Breast epithelium (tissue), 4 donors: Measurements from ENCODE around the gene HNRNPA3. TPM values are rescaled to one million over a fixed set of nuclear protein-coding genes. Genes with fewer than 3 reads are reported as not detected.

Source experiments
- DNase-seq, 2 donors: peaks; one replicate each; pipeline ENCODE4 v3.0.0-alpha.2; 2019; ENCODE audit warnings: low spot score in 2 of 2
- H3K27ac ChIP-seq, 2 donors: fragments of 200-600 bp; sonication (generic) in 1 of 2; one replicate each; pipeline ENCODE4 v1.5.1; 2016 to 2019; ENCODE audit warnings: mild to moderate bottlenecking in 1 of 2
- H3K27me3 ChIP-seq, 2 donors: fragments of 200-600 bp; sonication (generic) in 1 of 2; one replicate each; pipeline versions ENCODE4 v1.5.1 to v1.6.0; 2017 to 2019; ENCODE audit warnings: control low read depth in 1 of 2, mild to moderate bottlenecking in 1 of 2
- H3K36me3 ChIP-seq: fragments of 200-600 bp; one replicate; pipeline ENCODE4 v1.5.1; 2019
- H3K4me1 ChIP-seq, 2 donors: fragments of 200-600 bp; sonication (generic); one replicate each; pipeline ENCODE4 v1.5.1; 2016 to 2019; ENCODE audit warnings: control low read depth in 1 of 2
- H3K4me3 ChIP-seq, 3 donors: fragments of 200-600 bp; sonication (generic); 1 replicate in 2 of 3; 2 replicates in 1 of 3; pipeline ENCODE4 v1.5.1; 2016 to 2019; ENCODE audit warnings: mild to moderate bottlenecking in 3 of 3, moderate library complexity in 2 of 3
- H3K9me3 ChIP-seq, 2 donors: fragments of 200-600 bp; sonication (generic) in 1 of 2; one replicate each; pipeline ENCODE4 v1.5.1; 2016 to 2019; ENCODE audit warnings: control low read depth in 1 of 2
- POLR2A ChIP-seq: fragments of 450-650 bp; IDR thresholded peaks from one replicate; pipeline ENCODE4 v1.6.1; 2016; ENCODE audit warnings: antibody characterized with exemption, mild to moderate bottlenecking, moderate library complexity
- POLR2AphosphoS5 ChIP-seq, 3 donors: sonication (generic); formaldehyde crosslinking; IDR thresholded peaks; one replicate each; pipeline ENCODE4 v1.6.1; 2017; ENCODE audit warnings: antibody characterized with exemption in 3 of 3
- intact Hi-C: fragments of 100-400 bp; cut with DNase I; formaldehyde crosslinking; loops from one replicate; pipeline ENCODE4 v1.15.1; 2023; ENCODE audit warnings: low total_unique reads
- total RNA-seq, 3 donors: library from RNA; depleted of rRNA; stranded (reverse); fragments of >200 nt; gene quantifications; one replicate each; pipeline ENCODE4 v1.1.0, GENCODE V29; 2016
- TF ChIP-seq, protein P1 (sequence below), 3 donors: fragments of 450-650 bp; IDR thresholded peaks; one replicate each; pipeline ENCODE4 v1.5.1; 2016 to 2017; ENCODE audit warnings: antibody characterized with exemption in 3 of 3, mild to moderate bottlenecking in 3 of 3, moderate library complexity in 3 of 3

Gene HNRNPA3
- total RNA-seq, 3 donors from 2014 or later = 60.6 to 100.0 (median 95.9) TPM

DNA sequence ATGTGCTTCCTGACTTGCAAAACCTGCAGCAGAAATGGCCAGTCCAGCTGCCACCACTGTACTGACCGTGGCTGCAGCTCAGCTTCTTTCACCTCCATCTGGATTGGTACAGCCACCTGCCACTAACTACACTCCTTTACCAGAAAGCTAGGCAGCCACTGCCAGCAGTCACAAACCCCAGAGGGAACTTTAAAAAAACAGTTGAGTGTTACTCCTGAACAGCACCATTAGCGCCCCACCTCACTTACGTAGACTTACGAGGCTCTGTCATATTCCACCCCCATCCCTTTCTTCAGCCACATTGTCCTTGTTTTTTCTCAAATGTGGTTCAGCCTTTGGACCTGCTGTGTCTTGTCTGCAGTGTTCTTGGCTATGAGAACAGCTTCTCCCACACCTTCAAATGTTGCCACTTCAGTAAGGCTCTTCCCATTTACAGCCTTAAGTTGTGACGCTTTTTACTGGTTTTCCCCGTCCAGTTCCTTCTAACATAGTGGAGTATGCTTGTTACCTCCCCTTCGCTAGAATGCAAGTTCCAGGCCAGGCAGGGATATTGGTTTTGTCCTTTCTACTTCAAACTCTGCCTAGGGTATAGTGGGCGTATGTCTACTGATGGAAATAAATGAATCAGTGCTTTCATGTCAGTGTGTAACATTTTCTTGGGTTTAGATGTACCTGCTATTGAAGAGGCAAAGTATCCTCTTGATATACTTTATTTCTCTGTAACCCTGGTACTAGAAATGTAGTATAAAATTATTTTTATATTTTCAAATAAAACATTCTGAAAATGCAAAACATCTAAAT is 17.0 kb downstream of the HNRNPA3 start:
- Histone ChIP-seq H3K9me3 (no peaks in the 10 kb centered on the region), H3K27ac (peak overlapping the region; percentile 21 to 52), H3K4me3 (no peak overlapping the region), H3K36me3 (no peaks in the 10 kb centered on the region), H3K4me1 (no peaks in the 10 kb centered on the region), H3K27me3 (no peaks in the 10 kb centered on the region)
- DNase-seq = no peak
- TF ChIP-seq POLR2A = no peak
- TF ChIP-seq, protein P1, sequence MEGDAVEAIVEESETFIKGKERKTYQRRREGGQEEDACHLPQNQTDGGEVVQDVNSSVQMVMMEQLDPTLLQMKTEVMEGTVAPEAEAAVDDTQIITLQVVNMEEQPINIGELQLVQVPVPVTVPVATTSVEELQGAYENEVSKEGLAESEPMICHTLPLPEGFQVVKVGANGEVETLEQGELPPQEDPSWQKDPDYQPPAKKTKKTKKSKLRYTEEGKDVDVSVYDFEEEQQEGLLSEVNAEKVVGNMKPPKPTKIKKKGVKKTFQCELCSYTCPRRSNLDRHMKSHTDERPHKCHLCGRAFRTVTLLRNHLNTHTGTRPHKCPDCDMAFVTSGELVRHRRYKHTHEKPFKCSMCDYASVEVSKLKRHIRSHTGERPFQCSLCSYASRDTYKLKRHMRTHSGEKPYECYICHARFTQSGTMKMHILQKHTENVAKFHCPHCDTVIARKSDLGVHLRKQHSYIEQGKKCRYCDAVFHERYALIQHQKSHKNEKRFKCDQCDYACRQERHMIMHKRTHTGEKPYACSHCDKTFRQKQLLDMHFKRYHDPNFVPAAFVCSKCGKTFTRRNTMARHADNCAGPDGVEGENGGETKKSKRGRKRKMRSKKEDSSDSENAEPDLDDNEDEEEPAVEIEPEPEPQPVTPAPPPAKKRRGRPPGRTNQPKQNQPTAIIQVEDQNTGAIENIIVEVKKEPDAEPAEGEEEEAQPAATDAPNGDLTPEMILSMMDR (IDR thresholded peaks at IDR 0.05) = no peak
- peak in 1 of 3 donors; percentile 24 for TF ChIP-seq POLR2AphosphoS5 (IDR thresholded peaks at IDR 0.05)
- intact Hi-C loops = no loop called here

DNA sequence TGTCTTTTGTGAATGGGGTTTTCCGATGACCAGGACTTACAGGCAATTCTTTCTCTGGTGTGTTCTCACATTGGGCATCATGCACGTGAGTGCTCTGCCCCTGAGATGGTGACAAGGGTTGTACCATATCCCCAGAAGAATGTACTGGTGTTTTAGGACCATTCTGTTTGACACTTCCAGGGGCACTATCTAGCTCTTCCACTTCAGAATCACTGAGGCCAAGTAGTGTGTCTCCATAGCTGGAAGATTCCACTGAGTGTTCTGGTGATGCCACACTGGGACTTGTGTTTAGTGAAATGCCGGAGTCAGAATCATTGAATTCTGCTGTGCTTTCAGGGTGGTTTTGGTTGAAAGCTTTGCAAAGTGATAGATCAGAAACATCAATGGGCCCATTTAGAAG is 18.7 kb downstream of the HNRNPA3 start:
- no peak for TF ChIP-seq POLR2A
- TF ChIP-seq, protein P1 (IDR thresholded peaks at IDR 0.05) = no peak
- no peak for TF ChIP-seq POLR2AphosphoS5 (IDR thresholded peaks at IDR 0.05)
- Histone ChIP-seq H3K4me3 (no peak overlapping the region), H3K27ac (no peak overlapping the region), H3K27me3 (no peaks in the 10 kb centered on the region), H3K9me3 (no peaks in the 10 kb centered on the region), H3K4me1 (no peaks in the 10 kb centered on the region), H3K36me3 (no peaks in the 10 kb centered on the region)
- no peak for DNase-seq
- intact Hi-C loops = no loop called here

DNA sequence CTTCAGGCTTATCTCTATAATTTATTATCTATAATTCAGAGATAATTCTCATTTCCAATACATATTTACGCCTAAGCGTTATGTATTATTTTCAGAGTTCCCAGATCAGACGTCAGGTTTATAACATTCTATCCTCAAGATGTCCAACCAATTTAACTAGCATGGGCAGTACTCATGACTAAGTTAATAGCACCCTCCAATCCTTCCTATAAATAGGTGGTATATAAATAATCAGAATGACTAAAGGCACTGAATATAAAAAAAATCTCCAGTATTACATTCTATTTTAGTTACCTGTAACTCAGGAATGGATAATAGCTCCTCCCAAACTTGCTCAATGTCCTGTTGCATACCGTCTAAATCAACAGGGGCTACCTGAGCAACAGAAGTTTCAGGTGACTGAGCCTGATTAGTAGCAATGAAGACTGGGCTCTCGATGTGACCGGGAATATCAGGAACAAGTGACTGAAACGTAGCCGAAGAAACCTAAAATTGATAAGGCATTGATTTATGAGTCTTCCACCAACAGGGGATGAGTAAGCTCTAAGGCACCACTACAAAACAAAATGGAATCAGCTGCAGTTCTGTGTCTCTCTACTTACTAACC is 19.6 kb downstream of the HNRNPA3 start:
- TF ChIP-seq POLR2AphosphoS5 (IDR thresholded peaks at IDR 0.05) (no peak), POLR2A (no peak)
- TF ChIP-seq, protein P1 (IDR thresholded peaks at IDR 0.05) = no peak
- Histone ChIP-seq H3K4me3 (no peak overlapping the region), H3K27ac (peak overlapping the region in 1 of 2 donors; percentile 27), H3K9me3 (no peaks in the 10 kb centered on the region), H3K4me1 (no peaks in the 10 kb centered on the region), H3K36me3 (no peaks in the 10 kb centered on the region), H3K27me3 (no peaks in the 10 kb centered on the region)
- intact Hi-C loops = no loop called here
- DNase-seq = no peak

DNA sequence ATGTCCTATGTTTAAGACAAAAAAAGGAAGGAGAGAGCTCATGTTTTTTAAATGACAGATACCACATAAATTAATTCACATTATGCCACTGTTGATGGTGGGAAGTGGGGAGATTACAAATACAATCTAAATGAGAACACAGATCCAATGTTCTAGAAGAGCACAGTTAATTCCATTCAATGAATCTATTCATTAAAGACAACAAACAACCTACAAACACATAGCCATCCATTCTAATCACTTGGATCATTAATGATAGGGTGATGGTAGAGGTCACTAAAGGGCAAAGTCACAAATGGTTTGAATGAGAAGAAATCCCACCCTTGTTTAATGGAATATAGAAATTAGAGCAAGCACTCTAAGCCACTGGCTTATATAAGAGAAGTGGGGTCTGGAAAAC is 21.7 kb downstream of the HNRNPA3 start:
- no peaks in the 10 kb centered on the region for H3K9me3 ChIP-seq
- H3K27me3 ChIP-seq = no peaks in the 10 kb centered on the region
- no peak overlapping the region for H3K4me3 ChIP-seq
- peaks cover 3 to 4% of the 10 kb centered on the region in 2 donors for H3K4me1 ChIP-seq
- TF ChIP-seq POLR2A (no peak), POLR2AphosphoS5 (IDR thresholded peaks at IDR 0.05) (no peak)
- TF ChIP-seq, protein P1 (IDR thresholded peaks at IDR 0.05) = no peak
- H3K27ac ChIP-seq = peak overlapping the region in 1 of 2 donors; percentile 2
- intact Hi-C loops = no loop called here
- H3K36me3 ChIP-seq = no peaks in the 10 kb centered on the region
- DNase-seq = no peak

DNA sequence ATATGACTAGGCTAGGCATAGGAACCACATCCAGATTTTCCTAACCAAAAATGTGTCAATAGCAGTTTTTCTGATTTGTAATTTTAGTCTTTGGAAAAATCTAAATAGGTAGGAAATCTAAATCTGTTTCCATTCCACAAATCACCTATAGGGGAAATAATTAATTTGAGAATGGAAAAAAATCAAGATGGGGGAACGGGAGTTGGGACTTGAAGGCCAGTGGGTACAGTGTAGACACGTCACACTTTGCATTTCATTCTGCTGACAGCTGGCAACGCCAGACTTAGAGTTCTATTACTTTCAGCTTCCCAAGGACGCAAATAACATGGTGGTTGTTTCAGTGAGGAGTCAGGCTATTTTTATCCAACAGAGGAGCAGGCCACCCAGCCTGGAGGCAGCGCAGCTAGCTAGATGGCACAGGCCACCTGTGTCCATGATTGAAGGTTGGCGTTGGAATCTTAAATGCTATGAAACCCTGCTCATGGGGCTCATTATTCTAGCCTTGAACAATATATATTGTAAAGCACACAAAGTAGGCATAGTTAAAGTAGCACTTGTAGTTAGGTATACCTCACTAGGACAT is 23.4 kb downstream of the HNRNPA3 start:
- H3K36me3 ChIP-seq = no peaks in the 10 kb centered on the region
- H3K27ac ChIP-seq = peak overlapping the region; percentile 8 to 22
- intact Hi-C loops = no loop called here
- no peak for DNase-seq
- no peak overlapping the region for H3K4me3 ChIP-seq
- no peak for TF ChIP-seq POLR2A
- no peak for TF ChIP-seq POLR2AphosphoS5 (IDR thresholded peaks at IDR 0.05)
- TF ChIP-seq, protein P1 (IDR thresholded peaks at IDR 0.05) = peak in 1 of 3 donors; percentile 11
- peaks cover 6 to 14% of the 10 kb centered on the region in 2 donors for H3K4me1 ChIP-seq
- H3K9me3 ChIP-seq = no peaks in the 10 kb centered on the region
- H3K27me3 ChIP-seq = no peaks in the 10 kb centered on the region
